Bronchial epithelial cell (primary cell): ENCODE measurements around the gene DBX1. TPM values are rescaled to one million over a fixed set of nuclear protein-coding genes. Genes with fewer than 3 reads are reported as not detected.

Experiments used
- DNase-seq: peaks from one replicate; pipeline ENCODE4 v3.0.0-alpha.2; 2010; ENCODE audit warnings: low read depth
- FAIRE-seq: peaks from 2 replicates; lab custom pipeline; 2011; peaks lifted over from hg19 to GRCh38; lab: Jason Lieb, UNC
- H3K27me3 ChIP-seq: 2 replicates; pipeline ENCODE4 v1.5.1; 2011; ENCODE audit warnings: low read length; ENCODE audit not compliant: control insufficient read depth, insufficient read depth
- H3K36me3 ChIP-seq: 2 replicates; pipeline ENCODE4 v1.5.1; 2011; ENCODE audit warnings: low read length; ENCODE audit not compliant: control insufficient read depth, insufficient read depth
- H3K4me3 ChIP-seq: 2 replicates; pipeline ENCODE4 v1.5.1; 2011; ENCODE audit warnings: mild to moderate bottlenecking, low read depth, low read length, control low read depth
- total RNA-seq: library from RNA; depleted of rRNA; stranded (reverse); fragments of >200 nt; gene quantifications from 2 replicates; pipeline ENCODE4 v1.2.1, GENCODE V29; 2014
- TF ChIP-seq, protein P1 (sequence below): IDR thresholded peaks from 2 replicates; pipeline ENCODE4 v1.5.1; 2011; ENCODE audit warnings: mild to moderate bottlenecking, moderate library complexity, low read length, control low read depth, inconsistent platforms; ENCODE audit not compliant: insufficient read depth, severe bottlenecking

The DBX1 gene, protein sequence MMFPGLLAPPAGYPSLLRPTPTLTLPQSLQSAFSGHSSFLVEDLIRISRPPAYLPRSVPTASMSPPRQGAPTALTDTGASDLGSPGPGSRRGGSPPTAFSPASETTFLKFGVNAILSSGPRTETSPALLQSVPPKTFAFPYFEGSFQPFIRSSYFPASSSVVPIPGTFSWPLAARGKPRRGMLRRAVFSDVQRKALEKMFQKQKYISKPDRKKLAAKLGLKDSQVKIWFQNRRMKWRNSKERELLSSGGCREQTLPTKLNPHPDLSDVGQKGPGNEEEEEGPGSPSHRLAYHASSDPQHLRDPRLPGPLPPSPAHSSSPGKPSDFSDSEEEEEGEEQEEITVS
- not detected in 2 replicates for total RNA-seq

DNA sequence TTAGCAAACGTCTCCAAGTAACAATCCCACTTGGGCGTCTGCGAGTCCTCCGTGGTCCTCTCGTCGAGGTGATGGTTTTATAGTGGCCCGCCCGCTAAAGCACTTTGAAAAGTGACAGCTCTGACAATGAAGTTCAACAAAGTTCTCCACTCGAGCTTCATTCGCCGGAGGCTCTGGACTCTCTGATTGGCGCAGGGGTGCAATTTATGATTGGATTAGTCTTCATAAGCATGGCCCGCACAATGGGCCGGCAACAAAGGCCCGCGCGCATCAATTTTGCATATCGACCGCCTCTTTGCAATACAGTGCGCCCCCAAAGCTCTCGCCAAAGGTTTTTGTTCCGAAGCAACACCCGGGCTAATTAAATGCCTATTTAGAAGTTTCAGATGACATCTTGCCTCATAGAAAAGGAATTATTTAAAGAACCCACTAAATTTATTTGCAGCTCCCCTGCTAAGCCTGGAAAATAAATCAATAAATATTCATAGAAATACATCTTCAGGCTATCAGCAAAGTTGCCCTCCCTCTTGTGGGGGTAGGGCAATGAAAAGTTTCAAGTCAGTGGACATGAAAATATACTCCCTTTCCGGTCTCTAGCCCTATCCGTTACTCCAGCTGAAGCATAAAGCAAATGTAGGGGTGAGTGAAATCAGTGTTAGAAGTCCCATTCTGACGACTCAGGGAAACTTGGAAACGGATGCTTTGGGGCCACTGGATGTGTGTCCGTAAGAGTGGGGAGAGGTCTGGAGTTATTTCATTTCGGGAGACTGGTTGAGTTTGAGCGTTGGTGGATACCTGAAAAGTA, at the start of gene DBX1:
Gene DBX1, minus strand, starts transcription at position 51 of the 805 bp plus-strand sequence. CDS start 151 bp downstream, outside the sequence.
- Histone ChIP-seq H3K36me3 (no peaks in the 10 kb centered on the region), H3K27me3 (peaks cover 78% of the 10 kb centered on the region), H3K4me3 (no peak within 1 kb of the TSS)
- TF ChIP-seq, protein P1, sequence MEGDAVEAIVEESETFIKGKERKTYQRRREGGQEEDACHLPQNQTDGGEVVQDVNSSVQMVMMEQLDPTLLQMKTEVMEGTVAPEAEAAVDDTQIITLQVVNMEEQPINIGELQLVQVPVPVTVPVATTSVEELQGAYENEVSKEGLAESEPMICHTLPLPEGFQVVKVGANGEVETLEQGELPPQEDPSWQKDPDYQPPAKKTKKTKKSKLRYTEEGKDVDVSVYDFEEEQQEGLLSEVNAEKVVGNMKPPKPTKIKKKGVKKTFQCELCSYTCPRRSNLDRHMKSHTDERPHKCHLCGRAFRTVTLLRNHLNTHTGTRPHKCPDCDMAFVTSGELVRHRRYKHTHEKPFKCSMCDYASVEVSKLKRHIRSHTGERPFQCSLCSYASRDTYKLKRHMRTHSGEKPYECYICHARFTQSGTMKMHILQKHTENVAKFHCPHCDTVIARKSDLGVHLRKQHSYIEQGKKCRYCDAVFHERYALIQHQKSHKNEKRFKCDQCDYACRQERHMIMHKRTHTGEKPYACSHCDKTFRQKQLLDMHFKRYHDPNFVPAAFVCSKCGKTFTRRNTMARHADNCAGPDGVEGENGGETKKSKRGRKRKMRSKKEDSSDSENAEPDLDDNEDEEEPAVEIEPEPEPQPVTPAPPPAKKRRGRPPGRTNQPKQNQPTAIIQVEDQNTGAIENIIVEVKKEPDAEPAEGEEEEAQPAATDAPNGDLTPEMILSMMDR: no peak
- DNase-seq: no peak
- no peak for FAIRE-seq

DNA sequence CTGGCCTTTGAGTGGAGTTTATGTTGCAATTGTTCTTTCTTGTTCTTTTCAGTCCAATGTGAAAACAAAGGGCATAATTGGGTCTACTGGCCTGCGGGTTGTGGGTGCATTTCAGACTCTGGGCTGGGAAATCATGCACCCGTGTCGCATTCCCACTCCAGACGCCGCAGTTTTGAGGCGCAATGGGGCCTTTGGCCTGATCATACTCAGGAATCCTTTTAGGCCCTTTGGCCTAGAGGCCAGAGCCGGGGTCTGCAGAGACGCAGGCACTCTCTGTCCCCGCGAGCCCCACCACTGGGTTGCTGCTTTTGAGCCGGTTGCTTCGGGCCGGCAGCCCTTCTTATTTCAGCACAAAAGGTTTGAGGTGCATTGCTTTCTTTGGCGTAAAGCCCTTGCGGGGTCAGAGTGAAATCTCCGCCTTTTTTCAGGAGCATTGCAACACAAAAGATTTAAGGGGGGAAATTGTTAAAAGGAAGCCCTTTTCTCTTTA, 48.4 kb upstream of the DBX1 start:
- no peaks in the 10 kb centered on the region for H3K36me3 ChIP-seq
- TF ChIP-seq, protein P1: no peak
- no peak overlapping the region for H3K4me3 ChIP-seq
- FAIRE-seq (no peak), DNase-seq (no peak)
- H3K27me3 ChIP-seq: peaks cover 25% of the 10 kb centered on the region

DNA sequence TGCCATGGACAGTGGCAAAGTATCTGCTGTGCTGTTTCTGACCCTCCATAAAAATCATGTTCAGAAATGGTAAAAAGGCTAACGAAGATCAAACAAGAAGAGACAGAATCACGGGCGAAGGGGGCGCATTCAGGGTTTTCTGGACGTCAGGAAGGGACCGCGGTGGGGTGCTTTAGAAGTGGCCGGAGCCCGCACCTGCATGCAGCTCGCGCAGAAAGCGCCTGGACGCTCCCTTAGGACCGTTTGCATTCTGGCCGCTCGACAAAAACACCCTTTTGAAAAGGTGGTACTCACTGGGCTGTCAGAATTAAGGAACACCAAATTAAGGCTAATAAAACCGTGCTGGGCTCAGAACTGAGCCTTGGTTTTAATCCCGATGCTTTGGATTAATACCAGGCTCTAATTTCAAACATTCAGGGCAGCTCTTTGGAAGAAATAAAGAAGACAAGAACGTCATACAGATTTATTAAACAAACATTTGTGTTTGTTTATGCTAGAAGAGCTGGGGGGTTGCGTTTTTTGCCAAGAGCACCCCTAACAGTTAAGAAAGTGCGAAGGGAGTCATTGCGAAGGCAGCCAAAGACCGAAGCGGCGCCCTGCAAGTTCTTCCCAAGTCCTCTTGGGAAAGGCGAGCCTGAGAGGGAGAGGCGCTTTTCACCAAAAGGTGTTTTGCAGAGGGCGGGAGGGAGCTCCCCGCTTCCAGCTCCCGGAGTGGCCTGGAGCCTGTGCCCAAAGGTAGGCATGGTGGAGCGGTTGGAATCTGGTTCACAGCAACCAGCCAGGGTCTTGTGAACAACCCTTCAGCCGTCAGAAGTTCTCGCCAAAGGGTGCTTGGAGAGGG, 47.7 kb upstream of the DBX1 start:
- no peak for DNase-seq
- H3K4me3 ChIP-seq: no peak overlapping the region
- no peak for FAIRE-seq
- H3K27me3 ChIP-seq: peaks cover 25% of the 10 kb centered on the region
- H3K36me3 ChIP-seq: no peaks in the 10 kb centered on the region
- TF ChIP-seq, protein P1: no peak

DNA sequence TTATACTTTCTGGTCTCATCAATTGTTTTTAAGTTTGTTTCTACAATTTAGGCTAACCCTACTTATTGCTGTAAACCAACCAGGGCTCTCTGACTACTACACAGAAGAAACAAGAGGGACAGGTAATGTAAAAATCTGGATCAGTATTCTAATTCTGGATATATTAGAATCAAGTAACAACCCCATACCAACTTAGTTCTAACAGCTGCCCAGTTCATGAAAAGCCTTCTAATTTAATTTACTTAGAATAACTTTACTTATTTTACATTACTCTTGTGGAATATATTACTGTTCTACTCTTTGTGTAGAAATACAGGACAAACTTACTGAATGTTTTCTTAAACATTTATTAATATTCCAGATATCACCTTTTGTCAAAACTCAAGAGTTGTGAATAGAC, 45.5 kb upstream of the DBX1 start:
- FAIRE-seq (no peak), DNase-seq (no peak)
- TF ChIP-seq, protein P1: no peak
- no peaks in the 10 kb centered on the region for H3K36me3 ChIP-seq
- H3K27me3 ChIP-seq: peaks cover 25% of the 10 kb centered on the region
- no peak overlapping the region for H3K4me3 ChIP-seq

DNA sequence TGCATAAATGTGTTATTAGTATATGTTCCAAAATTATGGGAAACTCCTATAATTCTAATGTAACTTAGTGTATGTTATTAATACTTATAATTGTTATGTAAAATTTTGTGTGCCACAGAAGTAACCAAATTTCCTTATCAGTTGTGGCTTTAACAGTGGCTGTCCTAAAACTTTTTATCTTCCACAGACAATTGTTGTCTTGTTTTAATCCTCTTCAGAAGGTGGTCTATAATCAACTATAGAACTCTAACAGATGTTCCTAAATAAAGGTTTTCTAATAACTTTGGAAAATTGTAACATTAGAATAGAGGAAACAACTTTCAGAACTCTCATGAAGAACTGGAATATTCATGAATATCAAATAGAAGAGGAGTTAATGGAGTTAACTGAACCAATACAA, 44.4 kb upstream of the DBX1 start:
- Histone ChIP-seq H3K36me3 (no peaks in the 10 kb centered on the region), H3K27me3 (peaks cover 24% of the 10 kb centered on the region), H3K4me3 (no peak overlapping the region)
- DNase-seq (no peak), FAIRE-seq (no peak)
- TF ChIP-seq, protein P1: no peak
